NB4 (cell line): ENCODE data around the gene UGT1A7.
A peak's percentile ranks its signal among the peaks of the same experiment; 100 is the strongest.

Experiments
- DNase-seq: peaks from one replicate; pipeline ENCODE4 v3.0.0; 2010; ENCODE audit warnings: low read depth
- H3K4me3 ChIP-seq: one replicate; pipeline ENCODE4 v1.5.1; 2011; ENCODE audit warnings: mild to moderate bottlenecking, low read depth, low read length, moderate library complexity
- MYC ChIP-seq: IDR thresholded peaks from 2 replicates; pipeline ENCODE4 v1.6.1; 2011; ENCODE audit warnings: low read depth, low read length
- POLR2A ChIP-seq: IDR thresholded peaks from 2 replicates; pipeline ENCODE4 v1.6.1; 2011; ENCODE audit warnings: mild to moderate bottlenecking; ENCODE audit not compliant: insufficient read length; ENCODE audit errors: extremely low read depth
- TF ChIP-seq, protein P1 (sequence below): IDR thresholded peaks from 2 replicates; pipeline ENCODE4 v1.6.1; 2011; ENCODE audit warnings: low read depth, low read length
- TF ChIP-seq, protein P2 (sequence below): IDR thresholded peaks from one replicate; pipeline ENCODE4 v1.5.1; 2012; ENCODE audit warnings: low read depth, low read length

The UGT1A7 gene

DNA sequence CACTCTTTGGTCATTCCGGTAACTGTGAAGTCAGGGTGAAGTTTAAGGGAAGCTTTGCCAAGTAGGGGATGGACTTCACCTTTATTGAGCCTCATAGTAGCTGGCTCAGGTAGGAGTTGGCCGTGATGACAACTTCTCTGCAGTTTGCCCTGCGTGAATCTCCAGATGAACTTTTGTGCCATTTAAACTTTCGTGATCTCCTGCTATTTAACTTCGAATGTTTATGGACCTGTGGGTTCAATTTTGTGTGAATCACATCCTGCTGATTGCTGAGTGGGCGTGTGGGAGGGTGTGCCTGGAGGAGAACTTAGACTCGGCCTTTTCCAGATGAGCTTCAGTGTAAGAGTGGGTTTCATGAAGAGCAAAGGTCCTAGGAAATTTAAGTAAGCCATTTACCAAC, 82.6 kb downstream of the UGT1A7 start:
- TF ChIP-seq, protein P1, sequence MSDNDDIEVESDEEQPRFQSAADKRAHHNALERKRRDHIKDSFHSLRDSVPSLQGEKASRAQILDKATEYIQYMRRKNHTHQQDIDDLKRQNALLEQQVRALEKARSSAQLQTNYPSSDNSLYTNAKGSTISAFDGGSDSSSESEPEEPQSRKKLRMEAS: no peak
- TF ChIP-seq, protein P2, sequence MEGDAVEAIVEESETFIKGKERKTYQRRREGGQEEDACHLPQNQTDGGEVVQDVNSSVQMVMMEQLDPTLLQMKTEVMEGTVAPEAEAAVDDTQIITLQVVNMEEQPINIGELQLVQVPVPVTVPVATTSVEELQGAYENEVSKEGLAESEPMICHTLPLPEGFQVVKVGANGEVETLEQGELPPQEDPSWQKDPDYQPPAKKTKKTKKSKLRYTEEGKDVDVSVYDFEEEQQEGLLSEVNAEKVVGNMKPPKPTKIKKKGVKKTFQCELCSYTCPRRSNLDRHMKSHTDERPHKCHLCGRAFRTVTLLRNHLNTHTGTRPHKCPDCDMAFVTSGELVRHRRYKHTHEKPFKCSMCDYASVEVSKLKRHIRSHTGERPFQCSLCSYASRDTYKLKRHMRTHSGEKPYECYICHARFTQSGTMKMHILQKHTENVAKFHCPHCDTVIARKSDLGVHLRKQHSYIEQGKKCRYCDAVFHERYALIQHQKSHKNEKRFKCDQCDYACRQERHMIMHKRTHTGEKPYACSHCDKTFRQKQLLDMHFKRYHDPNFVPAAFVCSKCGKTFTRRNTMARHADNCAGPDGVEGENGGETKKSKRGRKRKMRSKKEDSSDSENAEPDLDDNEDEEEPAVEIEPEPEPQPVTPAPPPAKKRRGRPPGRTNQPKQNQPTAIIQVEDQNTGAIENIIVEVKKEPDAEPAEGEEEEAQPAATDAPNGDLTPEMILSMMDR: no peak
- TF ChIP-seq MYC: no peak
- no peak for TF ChIP-seq POLR2A
- H3K4me3 ChIP-seq: no peak overlapping the region
- DNase-seq: peak; percentile 27

GRCh38 chr2:233764761-233765160, 83.1 kb downstream of the UGT1A7 start:
- H3K4me3 ChIP-seq: no peak overlapping the region
- TF ChIP-seq POLR2A (no peak), MYC (no peak)
- TF ChIP-seq, protein P1: no peak
- TF ChIP-seq, protein P2: no peak
- DNase-seq: no peak

GRCh38 chr2:233766416-233766815, 84.7 kb downstream of the UGT1A7 start:
- no peak overlapping the region for H3K4me3 ChIP-seq
- TF ChIP-seq, protein P1: no peak
- TF ChIP-seq, protein P2: no peak
- TF ChIP-seq POLR2A (no peak), MYC (no peak)
- DNase-seq: no peak

GRCh38 chr2:233768076-233768475, 86.4 kb downstream of the UGT1A7 start:
- TF ChIP-seq, protein P2: no peak
- TF ChIP-seq POLR2A: no peak
- no peak for TF ChIP-seq MYC
- TF ChIP-seq, protein P1: no peak
- H3K4me3 ChIP-seq: no peak overlapping the region
- DNase-seq: no peak

GRCh38 chr2:233769260-233769659, 87.6 kb downstream of the UGT1A7 start:
- DNase-seq: no peak
- TF ChIP-seq, protein P1: no peak
- TF ChIP-seq MYC (no peak), POLR2A (no peak)
- TF ChIP-seq, protein P2: no peak

More at GRCh38 chr2:233769260-233769659, 87.6 kb downstream of the UGT1A7 start:
- H3K4me3 ChIP-seq: no peak overlapping the region
